ENCODE results near the gene HDHD2.

DNA sequence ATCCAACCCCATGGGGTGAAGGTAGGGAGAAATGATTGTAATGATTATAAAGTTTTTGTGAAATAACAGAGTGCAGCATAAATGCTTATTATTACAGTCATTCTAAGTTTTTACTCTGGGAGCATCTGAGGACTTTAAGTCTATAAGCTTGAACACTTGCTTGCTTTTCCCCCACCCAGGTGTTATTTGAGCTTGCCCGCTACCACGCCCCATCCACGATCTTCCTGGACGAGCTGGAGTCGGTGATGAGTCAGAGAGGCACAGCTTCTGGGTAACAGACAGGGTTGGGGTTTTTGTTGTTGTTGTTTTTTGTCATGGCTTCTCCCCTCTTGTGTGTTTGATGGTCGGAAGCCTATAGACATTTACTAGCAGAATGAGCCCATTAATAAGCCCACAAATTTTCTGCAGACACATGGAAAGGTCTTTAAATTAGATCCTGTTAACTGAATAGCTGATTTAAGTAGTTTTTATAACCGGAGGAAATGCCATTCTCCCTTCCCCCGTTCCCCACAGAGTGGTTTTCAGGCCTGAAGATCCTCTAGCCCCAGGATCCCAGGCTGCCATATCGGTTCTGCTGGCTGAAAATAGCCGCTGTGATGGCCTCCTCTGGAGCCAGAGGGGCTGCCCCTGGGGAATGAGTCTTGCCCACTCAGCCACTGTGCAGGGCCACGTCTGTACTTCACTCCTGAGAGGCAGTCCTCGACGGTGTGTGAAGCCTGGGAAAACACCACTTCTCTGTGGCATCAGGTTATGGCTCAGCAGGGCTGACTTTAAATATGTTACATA is 75.0 kb downstream of the HDHD2 start:
- TF ChIP-seq RXRA (CRISPR knock-in tag; IDR thresholded peaks at IDR 0.05) (no peak), ZNF34 (CRISPR knock-in tag; IDR thresholded peaks at IDR 0.05; ENCODE audit: borderline replicate concordance) (no peak), SALL2 (CRISPR knock-in tag; IDR thresholded peaks at IDR 0.05) (no peak), SRF (IDR thresholded peaks at IDR 0.05; ENCODE audit: low read depth, low read length) (no peak)
